GM20431 (cell line): Measurements from ENCODE around the gene MPHOSPH9.

Experiments used
- in situ Hi-C: fragments of 300-500 bp; cut with MseI, MboI; formaldehyde crosslinking; loops from one replicate; pipeline ENCODE4 v1.15.0; 2020; ENCODE audit warnings: low sequenced_read_pairs; ENCODE audit not compliant: unreplicated experiment

MPHOSPH9 gene

DNA sequence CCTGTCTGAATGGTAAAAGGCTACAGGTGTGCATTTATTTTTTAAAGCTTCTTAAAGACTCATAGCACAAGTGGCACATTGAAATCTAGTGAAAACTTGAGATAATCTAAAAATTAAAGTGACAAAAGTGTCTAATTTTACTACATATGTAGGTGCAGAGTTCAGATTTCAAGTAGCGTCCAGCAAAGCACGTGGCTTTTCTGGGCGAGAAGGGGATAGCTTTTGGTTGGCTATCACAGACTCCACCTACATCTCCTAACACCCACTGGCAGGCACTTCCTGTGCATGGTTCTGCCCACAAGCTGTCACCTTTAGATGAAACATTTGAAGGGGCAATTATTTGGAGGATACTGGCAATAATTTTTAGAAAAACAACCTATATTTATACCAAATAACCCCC lies 80.1 kb downstream of the MPHOSPH9 start:
- in situ Hi-C loops = no loop called here

DNA sequence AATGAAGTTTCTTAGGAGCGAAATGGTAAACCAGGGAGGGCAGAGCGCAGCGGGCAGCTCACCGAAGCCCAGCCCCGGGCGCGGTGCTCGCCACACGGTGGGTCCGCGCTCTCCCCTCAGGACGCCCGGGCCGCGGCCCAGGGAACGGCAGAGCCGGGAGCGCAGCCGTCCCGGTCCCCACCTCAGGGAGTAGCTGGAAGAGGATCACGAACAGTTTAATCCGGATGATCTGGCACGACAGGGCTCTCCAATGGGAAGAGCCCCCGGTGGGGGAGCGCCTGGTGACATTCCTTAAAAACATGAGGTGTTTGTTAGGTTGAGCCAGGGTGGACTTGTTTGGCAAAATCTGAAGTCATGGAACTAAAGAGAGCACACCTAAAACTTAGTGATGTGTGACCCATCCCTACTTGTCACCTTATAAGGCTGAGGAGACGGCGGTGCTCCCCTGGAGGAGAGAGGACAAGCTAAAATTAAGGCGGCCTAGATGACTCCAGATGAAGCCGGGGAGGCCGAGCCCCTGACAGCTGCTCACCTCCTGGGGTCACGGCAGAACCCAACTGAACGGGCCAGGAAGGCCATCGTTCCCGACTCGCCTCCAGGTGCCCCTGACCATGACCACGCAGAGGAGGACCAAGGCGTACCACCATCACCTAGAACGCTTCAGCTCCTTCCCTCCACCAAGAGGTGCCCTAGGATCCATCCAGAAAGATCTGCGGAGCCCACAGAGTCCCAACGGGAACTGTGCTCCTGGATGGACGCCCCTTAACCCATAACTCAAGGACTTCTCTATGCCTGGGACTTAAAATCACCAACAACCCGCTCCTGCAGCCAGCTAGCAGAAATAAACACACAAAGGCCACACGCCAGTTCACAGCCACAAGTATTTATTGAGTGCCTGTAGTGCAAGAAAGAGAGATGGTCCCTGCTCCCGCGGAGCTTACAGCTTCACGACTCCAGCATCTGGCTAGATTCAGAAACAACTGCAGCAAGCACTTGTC lies 81.2 kb downstream of the MPHOSPH9 start:
- in situ Hi-C loops = no loop called here

DNA sequence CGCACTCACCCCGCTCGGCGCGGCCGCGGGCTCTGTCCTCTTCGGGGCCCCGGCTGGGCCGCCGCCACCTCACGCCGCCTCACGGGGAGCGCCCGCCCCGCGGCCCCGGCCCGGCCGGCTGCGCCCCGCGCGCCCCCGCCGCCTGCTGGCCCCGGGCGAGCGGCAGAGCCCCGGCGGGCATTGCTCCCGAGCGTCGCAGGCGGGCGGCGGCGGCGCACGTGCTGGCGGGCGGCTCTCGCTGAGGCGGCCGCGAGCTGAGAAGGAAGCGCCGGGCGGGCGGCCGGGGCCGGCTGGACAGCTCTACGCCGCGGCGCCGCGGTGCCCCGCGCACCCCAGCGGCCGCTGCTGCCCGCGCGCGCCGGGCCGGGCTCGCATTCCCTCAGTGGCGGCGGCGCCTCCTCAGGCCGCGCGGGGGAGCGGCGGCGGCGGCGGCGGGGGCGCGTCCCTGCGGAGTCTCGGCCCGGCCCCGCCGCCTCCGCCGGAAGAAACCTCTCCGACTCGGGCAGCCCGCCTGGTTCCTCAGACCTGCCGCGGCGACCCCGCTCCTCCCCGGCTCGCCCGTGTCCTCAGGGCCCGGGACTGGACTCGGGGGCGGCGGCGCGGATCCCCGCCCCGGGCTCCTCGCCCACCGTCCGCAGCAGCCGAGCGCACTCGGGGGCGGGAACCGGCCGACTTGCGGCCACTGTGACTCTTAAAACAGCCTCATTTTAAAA lies 82.0 kb downstream of the MPHOSPH9 start, which contains the start of gene PITPNM2:
TSS of gene PITPNM2 (minus strand) at position 347 of the 713 bp plus-strand sequence. CDS start 116,500 bp downstream, outside the sequence.
- in situ Hi-C loops = no loop called here

DNA sequence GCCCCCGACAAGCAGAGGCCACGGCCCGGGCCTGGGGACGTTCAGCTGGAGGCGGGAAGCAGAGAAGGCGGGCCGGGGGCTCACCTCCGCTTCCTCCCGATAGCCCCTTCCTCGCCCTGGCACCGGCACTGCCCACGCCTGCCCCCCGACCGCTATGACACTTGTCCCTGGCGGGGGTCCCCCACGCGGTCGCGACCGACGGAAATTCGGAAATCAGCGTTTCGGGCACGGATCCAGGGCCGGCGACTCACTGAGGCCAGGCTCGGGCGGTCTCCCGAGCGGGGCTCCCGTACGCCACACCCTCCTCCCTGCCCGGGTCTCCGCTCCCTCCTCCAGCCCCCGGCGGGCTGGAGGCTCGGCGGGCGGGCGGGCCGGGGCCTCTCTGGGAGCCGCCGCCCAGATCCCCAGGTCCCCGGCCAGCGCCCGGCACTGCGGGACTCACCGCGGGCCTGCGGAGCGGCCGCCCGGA lies 82.6 kb downstream of the MPHOSPH9 start:
- in situ Hi-C loops = no loop called here

DNA sequence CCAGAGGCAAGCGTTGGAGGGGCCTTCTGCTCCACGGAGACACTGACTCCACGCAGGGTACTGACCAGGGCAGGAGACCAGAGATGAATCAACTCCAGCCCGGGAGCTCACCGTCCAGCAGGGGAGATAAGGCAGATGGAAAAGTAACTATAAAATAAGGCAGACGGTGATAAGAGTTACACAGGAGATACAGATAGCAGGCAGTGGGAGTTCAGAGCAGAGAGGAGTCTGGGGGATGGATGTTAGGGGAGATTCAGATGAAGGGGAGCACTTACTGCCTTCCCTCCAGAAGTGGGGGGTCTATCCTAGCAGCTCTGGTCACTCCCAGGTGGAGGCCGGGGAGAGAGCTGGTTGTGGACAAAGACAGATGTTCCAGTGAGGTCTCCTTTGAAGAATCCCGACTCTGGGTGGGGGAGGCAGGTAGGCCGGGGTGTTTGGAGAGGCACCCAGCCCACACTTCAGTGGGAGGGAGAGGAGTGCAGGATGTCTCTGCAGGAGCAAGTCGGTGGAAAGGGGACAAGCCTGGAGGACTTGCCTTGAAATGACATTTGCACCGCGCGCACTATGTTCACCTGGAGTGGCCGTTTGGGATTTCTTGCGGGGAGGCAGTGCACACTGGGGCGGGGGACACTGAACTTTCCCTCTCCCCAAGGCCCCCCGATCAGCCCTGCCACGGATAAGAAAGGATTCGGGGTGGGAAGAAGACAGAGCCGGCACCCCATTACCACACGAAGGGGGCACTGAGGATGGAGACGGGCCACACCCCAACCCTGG lies 83.3 kb downstream of the MPHOSPH9 start:
- in situ Hi-C loops = no loop called here

DNA sequence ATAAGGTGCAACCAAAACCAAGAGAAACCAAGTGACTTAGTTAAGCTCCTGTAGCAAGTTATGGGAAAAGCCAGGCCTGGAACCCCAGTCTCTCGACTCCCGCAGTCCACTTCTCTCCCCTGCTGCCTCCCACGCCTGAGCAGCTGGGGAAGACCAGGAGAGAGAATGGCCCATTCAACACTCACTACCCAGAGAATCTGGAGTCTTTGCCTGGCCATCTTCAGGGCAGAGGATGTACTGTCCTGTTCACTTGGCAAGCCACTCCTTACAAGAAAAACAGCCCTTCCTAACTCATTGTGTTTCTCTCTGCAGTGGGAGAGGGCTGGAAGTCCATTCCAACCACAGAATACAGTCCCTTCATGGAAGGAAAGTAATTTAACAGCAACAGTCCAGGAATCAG lies 83.9 kb downstream of the MPHOSPH9 start:
- in situ Hi-C loops = no loop called here

DNA sequence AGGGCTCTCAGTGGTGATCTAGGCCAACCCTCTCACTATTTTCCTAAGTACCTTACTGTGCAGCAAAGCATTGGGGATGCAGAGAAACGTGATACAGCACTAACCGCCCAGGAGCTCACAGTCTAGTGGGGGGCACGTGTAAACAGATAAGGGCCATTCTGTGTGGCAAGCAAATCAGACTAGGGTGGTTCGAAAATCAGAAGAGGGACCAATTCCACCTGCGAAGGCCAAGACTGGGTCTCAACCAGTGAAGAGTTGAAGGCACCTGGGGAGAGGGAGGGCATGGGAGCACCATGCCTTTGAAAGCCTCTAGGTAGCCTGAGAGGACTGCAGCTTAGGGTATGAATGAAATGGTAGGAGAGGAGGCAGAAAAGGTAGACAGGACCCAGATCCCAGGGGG lies 84.3 kb downstream of the MPHOSPH9 start:
- in situ Hi-C loops = no loop called here

DNA sequence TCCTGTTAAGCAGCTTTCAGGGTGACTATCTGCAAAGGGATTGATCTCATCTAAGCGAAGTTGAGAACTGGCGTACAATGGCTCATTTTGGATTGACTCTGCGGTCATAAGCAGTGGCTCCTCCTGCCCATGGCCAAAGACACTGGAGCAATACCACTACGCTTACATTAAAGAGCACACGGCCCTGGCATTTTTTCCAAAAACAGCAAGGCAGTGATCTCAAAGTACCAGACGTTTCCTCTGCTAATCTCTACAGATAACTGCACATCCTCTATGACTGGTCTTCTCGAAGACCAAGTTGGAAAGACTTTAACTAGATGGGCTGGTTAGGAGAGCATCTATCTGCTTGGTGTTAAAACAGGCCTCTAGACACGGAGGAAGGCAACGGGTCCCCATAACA lies 84.7 kb downstream of the MPHOSPH9 start:
- in situ Hi-C loops = no loop called here

DNA sequence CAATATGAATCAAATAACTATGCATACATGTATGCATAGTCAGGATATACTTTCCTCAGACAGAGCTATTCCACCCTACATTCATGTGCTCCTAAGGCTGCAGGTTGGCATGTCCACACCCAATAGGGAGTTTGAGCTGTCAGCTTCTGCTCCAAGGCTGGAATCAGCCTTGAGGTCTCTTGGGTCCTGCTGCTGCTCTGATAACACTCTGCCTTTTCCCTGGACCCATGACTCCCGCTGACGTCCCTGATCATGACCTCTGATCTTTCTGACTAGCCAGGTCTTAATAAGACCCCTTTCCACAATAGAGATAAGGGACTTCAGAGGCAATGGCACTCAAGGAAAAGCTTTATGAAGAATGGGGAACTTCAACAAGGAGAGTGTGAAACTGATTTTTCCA lies 87.7 kb downstream of the MPHOSPH9 start:
- in situ Hi-C loops = no loop called here

DNA sequence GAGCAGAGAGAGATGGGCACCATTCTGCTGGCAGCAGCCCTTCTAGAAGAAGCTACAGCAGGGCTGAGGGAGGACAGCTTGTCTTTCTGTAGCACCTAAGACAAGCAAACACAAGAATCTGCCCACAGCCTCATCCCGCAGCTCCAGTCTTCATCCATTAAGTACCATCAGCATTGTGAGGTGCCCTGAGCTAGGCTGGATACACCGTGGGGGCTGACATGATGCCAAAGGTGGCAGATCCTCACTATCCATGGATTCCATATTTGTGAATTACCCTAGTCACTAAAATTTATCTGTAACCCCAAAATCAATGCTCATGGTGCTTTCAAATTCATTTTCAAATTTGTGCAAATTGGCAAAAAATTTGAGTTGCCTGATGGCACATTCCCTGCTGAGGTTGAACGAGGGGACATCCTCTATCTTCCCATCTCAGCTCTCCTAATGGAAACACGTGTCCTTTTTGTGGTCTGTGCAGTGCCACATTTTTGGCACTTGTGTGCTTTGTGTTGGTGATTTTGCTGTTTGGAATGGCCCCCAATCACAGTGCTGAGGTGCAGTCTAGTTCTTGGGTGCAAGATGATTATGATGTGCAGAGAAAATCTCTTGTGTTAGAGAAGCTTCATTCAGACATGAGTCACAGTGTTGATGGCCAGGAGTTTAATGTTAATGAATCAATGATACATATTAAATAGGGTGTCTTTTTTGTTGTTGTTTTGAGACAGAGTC lies 89.0 kb downstream of the MPHOSPH9 start:
- in situ Hi-C loops = no loop called here

DNA sequence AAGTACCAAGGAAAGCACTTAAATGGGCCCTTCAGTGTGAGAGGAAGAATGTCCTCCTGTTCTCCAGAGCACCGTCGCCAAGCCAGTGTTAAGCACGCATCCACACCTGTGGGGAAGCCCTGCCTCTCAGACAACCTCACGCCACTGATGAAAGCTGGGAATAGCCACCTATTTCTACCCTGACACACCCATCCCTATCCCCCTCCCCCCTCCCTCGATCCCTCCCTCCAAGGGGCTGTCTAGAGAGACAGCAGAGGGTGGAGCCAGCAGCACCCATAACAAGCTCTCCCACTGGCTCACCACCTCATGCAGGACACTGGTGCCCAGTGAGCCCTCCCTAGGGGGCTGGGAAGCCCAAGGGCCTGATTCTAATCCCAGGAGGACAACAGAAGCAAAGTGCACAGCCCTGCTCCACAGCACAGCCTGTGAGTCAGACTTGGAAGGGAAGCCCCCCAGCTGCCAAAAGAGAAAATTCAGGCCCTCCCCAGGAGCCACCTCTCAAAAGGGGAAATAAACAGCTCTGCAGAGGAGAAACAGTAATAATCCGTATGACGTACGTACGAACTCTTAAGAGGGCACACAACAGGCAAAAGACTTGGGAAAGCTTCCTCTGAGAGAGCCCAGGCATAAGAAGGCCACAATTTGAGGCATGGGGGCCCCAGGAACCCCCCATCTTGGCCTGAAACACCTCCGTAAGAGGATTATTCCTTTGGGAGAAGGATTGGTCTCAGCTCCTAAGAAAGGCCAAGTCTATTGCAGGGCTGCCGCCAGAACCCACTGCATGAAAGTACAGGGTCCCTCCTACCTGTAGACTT lies 89.8 kb downstream of the MPHOSPH9 start:
- in situ Hi-C loops = no loop called here

DNA sequence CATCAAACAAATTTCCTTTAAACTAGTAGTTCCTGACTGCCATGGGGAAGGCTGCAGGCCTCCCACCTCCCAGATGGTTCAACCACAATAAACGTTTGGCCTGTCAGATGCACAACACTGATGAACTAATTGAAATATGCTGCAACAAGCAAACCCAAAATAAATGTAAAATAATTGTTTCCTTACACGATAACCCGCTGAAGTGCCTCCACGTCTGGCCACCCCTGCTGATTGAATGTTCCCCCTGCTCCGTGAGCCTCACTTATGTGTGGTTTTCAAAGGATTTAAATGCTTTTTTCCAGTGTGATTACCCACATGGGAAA lies 90.5 kb downstream of the MPHOSPH9 start:
- in situ Hi-C loops = no loop called here

DNA sequence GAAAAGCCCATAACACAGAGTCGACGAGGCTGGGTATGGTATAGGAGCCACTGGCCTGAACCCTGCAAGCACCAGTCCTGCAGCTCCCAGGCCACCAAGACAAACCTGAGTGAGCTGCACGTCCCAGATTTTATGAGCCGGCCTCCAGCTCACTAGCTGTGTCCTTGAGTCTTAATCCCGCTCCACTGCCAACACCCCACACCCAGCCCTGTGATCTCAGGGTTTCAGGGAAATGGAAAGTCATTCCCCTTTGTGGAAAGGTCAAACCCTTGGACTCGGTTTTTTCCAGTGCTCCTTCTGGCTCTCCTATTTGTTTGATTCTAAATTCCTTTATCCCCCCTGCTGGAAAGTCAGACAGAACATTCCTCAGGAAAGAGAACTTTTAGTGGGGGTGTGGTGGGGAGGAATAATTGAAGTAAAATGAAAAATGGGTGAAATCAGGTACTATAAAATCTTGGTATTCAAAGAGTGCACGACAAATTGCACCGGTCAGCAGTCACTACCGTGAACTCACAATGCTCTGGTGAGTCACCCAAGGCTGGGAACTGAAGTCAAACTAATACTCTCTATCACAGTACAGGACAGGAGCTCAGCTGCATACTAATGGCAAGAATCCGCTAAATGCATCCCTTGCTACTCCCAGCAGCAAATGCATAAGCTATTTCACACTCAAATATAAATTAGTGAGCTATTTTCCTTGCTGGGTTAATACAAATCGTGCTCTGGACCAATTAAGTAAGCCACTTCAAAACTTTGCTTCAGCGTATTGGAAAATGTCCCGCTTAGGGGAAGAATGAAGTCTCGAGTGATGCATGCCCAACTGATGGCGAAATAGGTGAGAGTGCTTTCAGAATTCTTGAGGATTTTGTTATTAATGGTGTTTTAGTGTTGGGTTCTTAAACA lies 91.1 kb downstream of the MPHOSPH9 start:
- in situ Hi-C loops = no loop called here

DNA sequence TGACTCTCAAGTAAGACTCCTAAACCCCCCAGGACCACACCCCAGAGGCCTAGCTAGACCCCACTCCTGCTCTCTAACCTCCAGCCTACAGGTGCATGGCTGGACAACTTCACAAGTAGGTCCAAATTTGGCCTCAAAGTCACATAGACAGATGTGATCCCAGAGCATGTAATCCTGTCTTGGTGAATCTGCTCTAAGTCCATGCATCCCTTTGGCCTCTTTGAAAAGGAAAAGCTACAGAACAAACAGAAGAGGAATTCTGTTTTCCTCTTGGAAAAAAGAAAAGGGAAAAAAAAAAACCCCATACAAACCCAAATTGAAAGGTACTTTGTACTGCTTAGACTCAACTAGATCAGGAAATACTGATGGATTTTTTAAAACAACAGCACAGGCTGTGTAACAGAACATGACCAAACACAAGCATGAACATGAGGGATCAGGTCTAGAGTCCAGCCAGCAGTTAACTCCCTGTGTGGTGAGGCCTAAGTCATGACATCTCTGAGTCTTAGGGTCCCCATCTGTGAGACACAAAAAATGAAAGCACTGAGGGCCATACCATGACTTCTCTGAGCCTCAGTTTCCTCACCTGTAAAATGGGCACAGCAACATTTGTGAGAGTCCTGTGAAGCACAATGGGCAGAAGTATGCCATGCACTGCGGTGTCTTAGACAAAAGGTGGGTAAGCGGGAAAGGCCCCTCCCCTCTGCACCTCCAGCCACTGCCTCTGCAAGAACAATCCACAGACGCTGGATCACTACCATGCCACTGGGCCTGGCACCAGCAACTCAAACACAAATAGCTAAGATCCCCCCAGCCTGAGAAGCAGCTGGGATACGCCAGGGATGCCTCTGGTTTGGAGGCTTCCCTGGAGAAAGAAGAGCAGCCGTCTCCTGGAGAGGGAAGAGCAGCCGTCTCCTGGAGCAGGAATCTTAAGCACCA lies 92.0 kb downstream of the MPHOSPH9 start:
- in situ Hi-C loops = no loop called here

DNA sequence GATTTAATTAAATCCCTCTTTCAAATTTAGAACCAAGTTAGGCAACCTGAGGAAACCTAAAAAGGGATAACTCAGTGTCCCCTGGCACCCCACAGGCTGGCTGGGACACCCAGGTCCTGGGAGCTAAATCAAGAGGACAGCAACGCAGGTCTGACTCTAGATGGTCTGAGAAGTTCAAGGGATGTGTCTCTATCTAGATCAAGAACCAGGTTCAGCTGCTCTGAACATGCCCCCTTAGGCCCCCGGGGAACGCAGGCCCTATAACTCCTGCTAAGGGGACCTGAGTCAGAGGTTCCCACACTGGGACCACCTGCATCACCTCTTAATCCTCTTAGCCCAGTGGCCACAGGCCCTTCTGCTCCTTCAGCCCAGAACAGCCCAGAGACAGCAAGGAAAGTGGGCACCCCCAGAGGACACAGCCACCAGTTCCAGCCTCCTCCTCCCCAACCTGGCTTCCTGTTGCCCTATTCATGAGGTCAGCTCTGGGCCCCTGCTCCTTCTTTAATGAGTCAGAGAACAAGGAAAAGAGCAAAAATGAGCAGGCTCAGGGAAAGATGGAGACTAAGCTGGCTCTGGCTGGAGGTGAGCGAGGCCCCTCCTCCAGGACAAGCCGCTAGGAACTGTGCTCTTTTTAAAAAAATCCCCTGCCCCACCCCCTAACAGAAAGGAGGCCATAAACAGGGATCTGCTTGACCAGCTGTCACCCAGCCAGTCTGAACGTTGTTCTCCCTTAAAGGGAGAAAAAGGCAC lies 92.8 kb downstream of the MPHOSPH9 start:
- in situ Hi-C loops = no loop called here

DNA sequence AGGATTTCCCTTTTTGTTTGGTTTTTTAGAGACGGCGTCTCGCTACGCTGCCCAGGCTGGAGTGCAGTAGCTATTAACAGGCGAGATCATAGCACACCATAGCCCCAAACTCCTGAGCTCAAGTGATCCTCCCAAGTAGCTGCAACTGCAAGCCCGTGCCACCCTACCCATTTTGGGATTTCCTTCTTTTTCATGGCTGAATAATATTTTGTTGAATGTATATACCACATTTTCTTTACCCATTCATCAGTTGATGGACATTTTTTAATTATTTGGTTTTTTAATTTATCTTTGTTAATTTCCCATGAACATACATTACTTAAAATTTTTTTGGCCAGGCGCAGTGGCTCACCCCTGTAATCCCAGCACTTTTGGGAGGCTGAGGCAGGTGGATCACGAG lies 97.3 kb downstream of the MPHOSPH9 start:
- in situ Hi-C loops = no loop called here
